H9 (cell line): ENCODE results near the gene USP8. TPM values are rescaled to one million over a fixed set of nuclear protein-coding genes. Genes with fewer than 3 reads are reported as not detected.

Experiments used
- DNase-seq: peaks from one replicate; pipeline ENCODE4 v3.0.0-alpha.2; 2017
- H2AFZ ChIP-seq: one replicate; pipeline ENCODE4 v1.6.1; 2013; ENCODE audit warnings: mild to moderate bottlenecking, low read length, control low read depth, moderate library complexity
- H2AK5ac ChIP-seq: 2 replicates; pipeline ENCODE4 v1.6.1; 2013; ENCODE audit warnings: low read length, control low read depth, mixed read lengths; ENCODE audit not compliant: insufficient read length
- H2BK120ac ChIP-seq: one replicate; pipeline ENCODE4 v1.6.1; 2013; ENCODE audit warnings: low read depth, mild to moderate bottlenecking, low read length, control low read depth, inconsistent platforms; ENCODE audit not compliant: poor library complexity, severe bottlenecking
- H2BK12ac ChIP-seq: 2 replicates; pipeline ENCODE4 v1.6.1; 2013; ENCODE audit warnings: low read length, control low read depth, mixed read lengths, low read depth; ENCODE audit not compliant: insufficient read length
- H2BK15ac ChIP-seq: 2 replicates; pipeline ENCODE4 v1.6.1; 2013; ENCODE audit warnings: low read depth, low read length, control low read depth
- H2BK20ac ChIP-seq: one replicate; pipeline ENCODE4 v1.6.1; 2013; ENCODE audit warnings: low read depth, mild to moderate bottlenecking, low read length, control low read depth, inconsistent platforms; ENCODE audit not compliant: poor library complexity, severe bottlenecking
- H2BK5ac ChIP-seq: 2 replicates; pipeline ENCODE4 v1.6.1; 2013; ENCODE audit warnings: low read length, control low read depth, mixed read lengths; ENCODE audit not compliant: insufficient read length
- H3K14ac ChIP-seq: 2 replicates; pipeline ENCODE4 v1.6.1; 2013; ENCODE audit warnings: low read length, control low read depth; ENCODE audit not compliant: insufficient read depth
- H3K18ac ChIP-seq: 2 replicates; pipeline ENCODE4 v1.6.1; 2013; ENCODE audit warnings: low read depth, mild to moderate bottlenecking, mixed read lengths, low read length, control low read depth; ENCODE audit not compliant: insufficient read length
- H3K23ac ChIP-seq: 2 replicates; pipeline ENCODE4 v1.6.1; 2013; ENCODE audit warnings: low read length, control low read depth, mixed read lengths, low read depth; ENCODE audit not compliant: insufficient read length
- H3K23me2 ChIP-seq: 2 replicates; pipeline ENCODE4 v1.6.1; 2013; ENCODE audit warnings: low read depth, mild to moderate bottlenecking, mixed read lengths, low read length, control low read depth; ENCODE audit not compliant: insufficient read length, poor library complexity, severe bottlenecking
- H3K27ac ChIP-seq: 2 replicates; pipeline ENCODE4 v1.5.1; 2013; ENCODE audit warnings: low read length, control low read depth, mixed read lengths, low read depth; ENCODE audit not compliant: insufficient read length
- H3K27me3 ChIP-seq: 2 replicates; pipeline ENCODE4 v1.6.1; 2013; ENCODE audit warnings: low read length, control low read depth, inconsistent platforms; ENCODE audit not compliant: insufficient read depth
- H3K4ac ChIP-seq: 2 replicates; pipeline ENCODE4 v1.6.1; 2013; ENCODE audit warnings: low read depth, mild to moderate bottlenecking, control low read depth, inconsistent platforms, low read length, moderate library complexity
- H3K4me1 ChIP-seq: 2 replicates; pipeline ENCODE4 v1.6.1; 2013; ENCODE audit warnings: low read length, control low read depth, inconsistent platforms; ENCODE audit not compliant: insufficient read depth
- H3K4me2 ChIP-seq: 2 replicates; pipeline ENCODE4 v1.6.1; 2013; ENCODE audit warnings: low read length, control low read depth, mixed read lengths; ENCODE audit not compliant: insufficient read length, insufficient read depth
- H3K56ac ChIP-seq: 2 replicates; pipeline ENCODE4 v1.6.1; 2013; ENCODE audit warnings: low read depth, mild to moderate bottlenecking, mixed read lengths, low read length, control low read depth; ENCODE audit not compliant: insufficient read length
- H3K79me1 ChIP-seq: 2 replicates; pipeline ENCODE4 v1.6.1; 2013; ENCODE audit warnings: low read depth, mild to moderate bottlenecking, moderate library complexity, low read length, control low read depth, inconsistent platforms; ENCODE audit not compliant: insufficient read depth, poor library complexity, severe bottlenecking
- H3K79me2 ChIP-seq: 2 replicates; pipeline ENCODE4 v1.6.1; 2013; ENCODE audit warnings: low read length, control low read depth, inconsistent platforms; ENCODE audit not compliant: insufficient read depth
- H3K9ac ChIP-seq: 2 replicates; pipeline ENCODE4 v1.6.1; 2013; ENCODE audit warnings: low read length, control low read depth, mixed read lengths; ENCODE audit not compliant: insufficient read length; ENCODE audit errors: extremely low read depth
- H3K9me3 ChIP-seq: one replicate; pipeline ENCODE4 v1.6.1; 2013; ENCODE audit warnings: low read depth, low read length, inconsistent platforms; ENCODE audit not compliant: control insufficient read depth
- H3T11ph ChIP-seq: one replicate; pipeline ENCODE4 v1.6.1; 2013; ENCODE audit warnings: mild to moderate bottlenecking, low read length, control low read depth, inconsistent platforms
- H4K20me1 ChIP-seq: one replicate; pipeline ENCODE4 v1.6.1; 2013; ENCODE audit not compliant: control insufficient read depth, insufficient read length, insufficient read depth
- H4K5ac ChIP-seq: 2 replicates; pipeline ENCODE4 v1.6.1; 2013; ENCODE audit warnings: low read depth, mild to moderate bottlenecking, mixed read lengths, low read length, control low read depth; ENCODE audit not compliant: insufficient read length
- H4K8ac ChIP-seq: replicated peaks from 2 replicates; pipeline ENCODE4 v1.6.1; 2013; ENCODE audit warnings: low read length, control low read depth, mixed read lengths, low read depth; ENCODE audit not compliant: insufficient read length
- H4K91ac ChIP-seq: 2 replicates; pipeline ENCODE4 v1.6.1; 2013; ENCODE audit warnings: low read depth, mild to moderate bottlenecking, moderate library complexity, mixed read lengths, low read length, control low read depth; ENCODE audit not compliant: insufficient read length
- H3K27ac Mint-ChIP-seq, 3 experiments: 2 replicates in 2 of 3; 3 replicates in 1 of 3; pipeline ENCODE4 v1.8.0; 2020 to 2021; ENCODE audit warnings: mixed read lengths in 3 of 3, mild to moderate bottlenecking in 1 of 3, moderate library complexity in 1 of 3
- H3K27me3 Mint-ChIP-seq: 2 replicates; pipeline ENCODE4 v1.8.0; 2021; ENCODE audit warnings: low read depth, mild to moderate bottlenecking, moderate library complexity, mixed read lengths
- H3K36me3 Mint-ChIP-seq, 3 experiments: 2 replicates in 2 of 3; 3 replicates in 1 of 3; pipeline ENCODE4 v1.8.0; 2020 to 2021; ENCODE audit warnings: low read depth in 3 of 3, mixed read lengths in 3 of 3; ENCODE audit not compliant: insufficient read depth in 1 of 3
- H3K4me1 Mint-ChIP-seq, 2 experiments: 2 replicates each; pipeline ENCODE4 v1.8.0; 2020; ENCODE audit warnings: mixed read lengths in 2 of 2
- H3K4me3 Mint-ChIP-seq, 2 experiments: 2 replicates in 1 of 2; 3 replicates in 1 of 2; pipeline ENCODE4 v1.8.0; 2020 to 2021; ENCODE audit warnings: mild to moderate bottlenecking in 2 of 2, mixed read lengths in 2 of 2, moderate library complexity in 1 of 2
- H3K9me3 Mint-ChIP-seq, 2 experiments: 2 replicates in 1 of 2; 3 replicates in 1 of 2; pipeline ENCODE4 v1.8.0; 2020; ENCODE audit warnings: mild to moderate bottlenecking in 2 of 2, mixed read lengths in 2 of 2, moderate library complexity in 1 of 2
- WGBS: extraction: QIAGEN DNeasy Blood & Tissue Kit; methylation state at CpG from one replicate; pipeline ENCODE4 v1.1.7; 2013; ENCODE audit warnings: missing lambda C conversion rate, low lambda C conversion rate, mixed read lengths; ENCODE audit not compliant: insufficient read length; ENCODE audit errors: extremely low coverage; 5-methylcytosine and 5-hydroxymethylcytosine counted together
- total RNA-seq: library from RNA; stranded (reverse); gene quantifications from 2 replicates; pipeline ENCODE4 v1.2.1, GENCODE V29; 2021
- TF ChIP-seq, protein P1 (sequence below): fragments of 200-600 bp; sonication (generic); conservative IDR thresholded peaks from 3 replicates; pipeline ENCODE4 v1.8.0; 2021; ENCODE audit warnings: antibody characterized with exemption, mild to moderate bottlenecking

The USP8 gene
- total RNA-seq, 1 experiment from 2014 or later = 67.1 TPM

DNA sequence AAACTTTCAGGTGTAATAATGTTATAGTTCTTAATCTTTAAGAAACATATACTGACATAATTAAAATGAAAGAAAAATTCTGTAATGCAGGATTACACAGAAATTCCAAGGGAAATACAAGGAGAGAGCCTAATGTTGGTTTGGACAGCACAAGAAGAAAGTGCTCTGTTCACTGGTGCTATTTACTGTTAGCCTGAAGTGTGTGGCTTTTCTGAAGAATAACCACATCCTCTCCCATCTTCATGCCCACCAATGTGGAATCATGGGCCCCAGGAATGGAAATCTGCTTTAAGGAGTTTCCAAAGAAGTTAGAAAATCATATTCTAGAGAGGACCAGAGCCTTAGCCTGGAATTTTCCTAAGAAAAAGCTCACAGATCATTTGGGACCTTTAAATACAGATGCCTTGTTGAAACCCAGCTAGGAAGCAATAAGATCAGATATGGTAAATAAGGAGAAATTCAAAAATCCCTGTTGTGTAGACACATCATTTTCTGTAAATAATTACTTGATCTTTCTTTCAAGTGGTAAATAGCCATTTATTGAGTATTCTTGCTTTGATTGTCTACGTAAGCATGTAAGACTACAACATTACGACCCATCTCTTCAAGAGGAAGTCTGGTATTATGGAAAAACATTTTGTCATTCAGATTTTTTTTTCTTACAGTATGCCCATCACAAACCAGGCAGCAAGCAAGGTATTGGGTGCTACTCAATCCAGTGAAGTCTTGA lies 132.6 kb downstream of the USP8 start:
- Histone ChIP-seq H3K23me2 (no peaks in the 10 kb centered on the region), H3K27me3 (no peaks in the 10 kb centered on the region), H3K23ac (no peak overlapping the region), H3K27ac (no peak overlapping the region), H3K9me3 (no peaks in the 10 kb centered on the region), H3K56ac (no peak overlapping the region), H3K18ac (no peak overlapping the region), H3T11ph (no peak overlapping the region), H3K4ac (no peak overlapping the region), H4K91ac (no peak overlapping the region), H3K14ac (no peak overlapping the region), H3K4me1 (no peaks in the 10 kb centered on the region), H2BK120ac (no peak overlapping the region), H2BK5ac (no peak overlapping the region), H2BK20ac (no peak overlapping the region), H2AFZ (no peak overlapping the region), H2BK15ac (no peak overlapping the region), H4K5ac (no peak overlapping the region), H3K79me2 (no peaks in the 10 kb centered on the region), H4K8ac (no peak overlapping the region), H2BK12ac (no peak overlapping the region), H3K4me2 (no peak overlapping the region), H4K20me1 (no peaks in the 10 kb centered on the region), H2AK5ac (no peak overlapping the region), H3K79me1 (no peaks in the 10 kb centered on the region), H3K9ac (no peak overlapping the region)
- DNase-seq = no peak
- Mint-ChIP-seq H3K36me3 (peaks cover 2 to 16% (median 10%) of the 10 kb centered on the region in 3 experiments; a peak in 5 of 7 replicates), H3K9me3 (no peaks in the 10 kb centered on the region; a peak in 1 of 5 replicates), H3K4me1 (0 out of 4 replicates have a peak, but pooled peaks cover 0 to under 1% of the 10 kb centered on the region in 2 experiments), H3K27ac (no peak overlapping the region), H3K4me3 (no peak overlapping the region), H3K27me3 (no peaks in the 10 kb centered on the region; the same call in 1 of the 2 replicates)
- WGBS = no CpG with 5 or more reads among the region's 2 CpGs
- TF ChIP-seq, protein P1, sequence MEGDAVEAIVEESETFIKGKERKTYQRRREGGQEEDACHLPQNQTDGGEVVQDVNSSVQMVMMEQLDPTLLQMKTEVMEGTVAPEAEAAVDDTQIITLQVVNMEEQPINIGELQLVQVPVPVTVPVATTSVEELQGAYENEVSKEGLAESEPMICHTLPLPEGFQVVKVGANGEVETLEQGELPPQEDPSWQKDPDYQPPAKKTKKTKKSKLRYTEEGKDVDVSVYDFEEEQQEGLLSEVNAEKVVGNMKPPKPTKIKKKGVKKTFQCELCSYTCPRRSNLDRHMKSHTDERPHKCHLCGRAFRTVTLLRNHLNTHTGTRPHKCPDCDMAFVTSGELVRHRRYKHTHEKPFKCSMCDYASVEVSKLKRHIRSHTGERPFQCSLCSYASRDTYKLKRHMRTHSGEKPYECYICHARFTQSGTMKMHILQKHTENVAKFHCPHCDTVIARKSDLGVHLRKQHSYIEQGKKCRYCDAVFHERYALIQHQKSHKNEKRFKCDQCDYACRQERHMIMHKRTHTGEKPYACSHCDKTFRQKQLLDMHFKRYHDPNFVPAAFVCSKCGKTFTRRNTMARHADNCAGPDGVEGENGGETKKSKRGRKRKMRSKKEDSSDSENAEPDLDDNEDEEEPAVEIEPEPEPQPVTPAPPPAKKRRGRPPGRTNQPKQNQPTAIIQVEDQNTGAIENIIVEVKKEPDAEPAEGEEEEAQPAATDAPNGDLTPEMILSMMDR = no peak
